ENCODE results near the gene SMURF2. TPM values are rescaled to one million over a fixed set of nuclear protein-coding genes. Genes with fewer than 3 reads are reported as not detected.
A peak's percentile ranks its signal among the peaks of the same experiment; 100 is the strongest.

SMURF2 gene
- total and polyA plus RNA-seq, 2 of the 4 experiments (the other 2 are of a cell fraction), result 131 to 774 TPM

GRCh38 chr17:64628641-64629040, 33.5 kb downstream of the SMURF2 start:
- Histone ChIP-seq H3K23ac (ENCODE audit: low read depth, low read length) (peak overlapping the region; percentile 79; the same call in 1 of the 2 replicates), H3K9me3 (ENCODE audit: control insufficient read depth, insufficient read depth, low read length) (no peaks in the 10 kb centered on the region), H3K36me3 (ENCODE audit: control insufficient read depth, insufficient read depth, low read length) (peaks cover 20% of the 10 kb centered on the region), H4K20me1 (ENCODE audit: insufficient read depth, low read length) (peaks cover 100% of the 10 kb centered on the region), H3K9ac (ENCODE audit: low read depth, low read length) (no peak overlapping the region), H2AK5ac (ENCODE audit: low read depth, low read length) (no peak overlapping the region), H2AK9ac (replicated peaks; ENCODE audit: low read depth, low read length, poor library complexity) (no peak overlapping the region), H3K4me2 (ENCODE audit: low read depth, low read length) (peak overlapping the region; percentile 30; the same call in 1 of the 2 replicates), H3K56ac (ENCODE audit: extremely low read depth, insufficient read depth, low read length) (no peak overlapping the region), H4K8ac (ENCODE audit: low read depth in 2 of 2, low read length in 2 of 2) (no peak overlapping the region), H3K4me1 (ENCODE audit: control insufficient read depth, insufficient read depth, low read length) (peaks cover 20% of the 10 kb centered on the region), H4K91ac (ENCODE audit: insufficient read depth, low read depth, low read length) (no peak overlapping the region), H3K18ac (ENCODE audit: low read depth, low read length) (no peak overlapping the region), H3K27ac (ENCODE audit: insufficient read depth, low read length) (no peak overlapping the region), H3K4ac (ENCODE audit: low read depth, low read length) (no peak overlapping the region), H3K9me1 (ENCODE audit: insufficient read depth, low read length) (peaks cover 22% of the 10 kb centered on the region), H4K5ac (ENCODE audit: low read depth, low read length) (no peak overlapping the region), H2AFZ (replicated peaks; ENCODE audit: low read length, poor library complexity) (no peak overlapping the region), H2BK5ac (ENCODE audit: low read depth, low read length, poor library complexity, severe bottlenecking) (peak overlapping the region; percentile 61), H2BK15ac (ENCODE audit: low read depth, low read length) (no peak overlapping the region), H3K27me3 (ENCODE audit: control insufficient read depth, insufficient read depth, low read length) (no peaks in the 10 kb centered on the region), H2BK20ac (ENCODE audit: low read depth, low read length) (no peak overlapping the region), H2BK120ac (ENCODE audit: low read depth, low read length) (no peak overlapping the region), H3K4me3 (ENCODE audit: insufficient read depth, low read depth, low read length) (no peak overlapping the region), H3K79me1 (ENCODE audit: low read depth in 1 of 2, low read length in 2 of 2) (peaks cover 0 to 30% of the 10 kb centered on the region in 2 experiments; a peak in 2 of 4 replicates), H3K14ac (replicated peaks; ENCODE audit: low read depth, low read length) (no peak overlapping the region)
- dilution Hi-C loops (cut with HindIII; ENCODE audit: low sequenced_read_pairs, unreplicated experiment) (no loop called here), in situ Hi-C loops (cut with MboI; ENCODE audit: low sequenced_read_pairs) (loop anchor here (25.0 kb wide), 1 partner anchor 316 kb away; no protein-coding TSS in a partner anchor), intact Hi-C loops (cut with micrococcal nuclease) (no loop called here)
- TF ChIP-seq CEBPB (IDR thresholded peaks at IDR 0.05; ENCODE audit: low read depth, low read length) (no peak), MAZ (IDR thresholded peaks at IDR 0.05; ENCODE audit: borderline replicate concordance, low read depth, low read length) (no peak), POLR2A (IDR thresholded peaks at IDR 0.05; ENCODE audit: low read depth, low read length) (no peak), USF2 (IDR thresholded peaks at IDR 0.05; ENCODE audit: low read depth, low read length) (no peak), ELK1 (IDR thresholded peaks at IDR 0.05; ENCODE audit: borderline replicate concordance, low read depth, low read length) (no peak), MXI1 (IDR thresholded peaks at IDR 0.05; ENCODE audit: borderline replicate concordance, low read depth, low read length) (no peak), CTCF (conservative IDR thresholded peaks at IDR 0.05; ENCODE audit: low read depth, low read length) (no peak)
- ATAC-seq (ENCODE audit: low read depth), result no peak
- POLR2A ChIA-PET (ENCODE audit: unreplicated experiment), result no interaction called here
- DNase-seq, result no peak
- CTCF ChIA-PET, result no interaction called here
- WGBS, 2 experiments (ENCODE audit: extremely low coverage in 2 of 2, insufficient read length in 1 of 2), result 100% methylated on average over 1 of the region's 1 CpG; no CpG with 5 or more reads in 1 of the 2 experiments
- BruUV-seq (replicated peaks), result no TSS peak

Measured in IMR-90 (cell line).